HepG2 (cell line): ENCODE results near the gene HDLBP. TPM values are rescaled to one million over a fixed set of nuclear protein-coding genes. Genes with fewer than 3 reads are reported as not detected.

Experiments
- ATAC-seq: fragments of 200-7000 bp; cut with Tn5 transposase; 3 replicates; pipeline ENCODE4 v1.9.1; 2020; ENCODE audit warnings: mild to moderate bottlenecking, moderate library complexity
- BruUV-seq: library from RNA; stranded (reverse); fragments of 400-500 nt; replicated peaks from 2 replicates; lab custom pipeline; 2021; lab: Mats Ljungman, UMichigan
- CTCF ChIA-PET: fragments of 300-600 bp; formaldehyde crosslinking; extraction: SDS; loops from one replicate; lab custom pipeline; 2021; ENCODE audit warnings: low total read pairs, inconsistent platforms, low intra/inter-chr PET ratio; lab: Yijun Ruan, JAX
- POLR2A ChIA-PET: fragments of 350-600 bp; sonication (Branson Sonifier 250); formaldehyde crosslinking; loops from one replicate; lab custom pipeline; 2020; ENCODE audit warnings: antibody characterized with exemption, inconsistent platforms; lab: Yijun Ruan, JAX
- DNase-seq: peaks from one replicate; pipeline ENCODE4 v3.0.0-alpha.2; 2015; ENCODE audit warnings: low spot score
- FAIRE-seq: peaks from 3 replicates; lab custom pipeline; 2011; peaks lifted over from hg19 to GRCh38; lab: Jason Lieb, UNC
- H2AFZ ChIP-seq: one replicate; pipeline ENCODE4 v1.6.1; 2011; ENCODE audit warnings: low read length, inconsistent platforms
- H3K27ac ChIP-seq: fragments of 300-600 bp; 3 replicates; pipeline ENCODE4 v1.8.0; 2011; ENCODE audit warnings: mixed run types, mild to moderate bottlenecking, mixed read lengths, low read length, inconsistent platforms; ENCODE audit not compliant: insufficient read depth; ENCODE audit errors: extremely low read length
- H3K27me3 ChIP-seq, 2 experiments: fragments of 200-600 bp in 1 of 2; 2 replicates in 1 of 2; 3 replicates in 1 of 2; pipeline versions ENCODE4 v1.6.0 to v1.8.0; 2011; ENCODE audit warnings: low read length in 2 of 2, mild to moderate bottlenecking in 2 of 2, moderate library complexity in 2 of 2, inconsistent platforms in 1 of 2; ENCODE audit not compliant: insufficient read depth in 2 of 2, control insufficient read depth in 1 of 2
- H3K36me3 ChIP-seq, 2 experiments: fragments of 200-600 bp in 1 of 2; replicated peaks in 1 of 2; 2 replicates in 1 of 2; 3 replicates in 1 of 2; pipeline versions ENCODE4 v1.5.1 to v1.8.0; 2011; ENCODE audit warnings: low read length in 2 of 2, inconsistent platforms in 1 of 2; ENCODE audit not compliant: insufficient read depth in 2 of 2, control insufficient read depth in 1 of 2
- H3K4me1 ChIP-seq: 2 replicates; pipeline ENCODE4 v1.5.1; 2012; ENCODE audit warnings: low read length, inconsistent platforms; ENCODE audit not compliant: insufficient read depth
- H3K4me2 ChIP-seq: 2 replicates; pipeline ENCODE4 v1.6.0; 2011; ENCODE audit warnings: low read depth, low read length, inconsistent platforms
- H3K4me3 ChIP-seq, 3 experiments: fragments of 200-600 bp in 1 of 3; sonication (generic), shearing (Covaris generic) in 1 of 3; replicated peaks in 1 of 3; 2 replicates each; pipeline ENCODE4 v1.5.1; 2011 to 2016; ENCODE audit warnings: low read length in 3 of 3, inconsistent platforms in 2 of 3, low read depth in 2 of 3, mild to moderate bottlenecking in 2 of 3, control low read depth in 1 of 3, mixed read lengths in 1 of 3; ENCODE audit not compliant: insufficient read depth in 1 of 3
- H3K79me2 ChIP-seq: one replicate; pipeline ENCODE4 v1.6.1; 2011; ENCODE audit warnings: low read length, inconsistent platforms; ENCODE audit not compliant: insufficient read depth
- H3K9ac ChIP-seq: 2 replicates; pipeline ENCODE4 v1.6.0; 2011; ENCODE audit warnings: mild to moderate bottlenecking, low read depth, low read length, inconsistent platforms; ENCODE audit not compliant: insufficient read depth
- H3K9me3 ChIP-seq: 2 replicates; pipeline ENCODE4 v1.5.1; 2012; ENCODE audit warnings: mild to moderate bottlenecking, low read length
- H4K20me1 ChIP-seq: 2 replicates; pipeline ENCODE4 v1.6.0; 2011; ENCODE audit warnings: inconsistent platforms, mild to moderate bottlenecking, low read length, moderate library complexity; ENCODE audit not compliant: insufficient read depth
- GABPB1 ChIP-seq: IDR thresholded peaks from 2 replicates; pipeline ENCODE4 v1.6.1; 2016; ENCODE audit warnings: mild to moderate bottlenecking, missing genetic modification reagents, moderate library complexity, missing compliant biosample characterization
- IKZF5 ChIP-seq: IDR thresholded peaks from 2 replicates; pipeline ENCODE4 v1.6.1; 2018; ENCODE audit warnings: missing genetic modification reagents, mild to moderate bottlenecking, missing compliant biosample characterization
- POLR2A ChIP-seq, 2 experiments: IDR thresholded peaks; 2 replicates each; pipeline ENCODE4 v1.6.1; 2011; ENCODE audit warnings: low read depth in 2 of 2, low read length in 2 of 2, mild to moderate bottlenecking in 1 of 2, moderate library complexity in 1 of 2; ENCODE audit not compliant: insufficient read depth in 1 of 2
- ZBTB39 ChIP-seq: sonication (generic); formaldehyde crosslinking; IDR thresholded peaks from 2 replicates; pipeline ENCODE4 v1.5.0; 2020; ENCODE audit warnings: missing genetic modification reagents
- ZNF121 ChIP-seq: sonication (generic); formaldehyde crosslinking; IDR thresholded peaks from 2 replicates; pipeline ENCODE4 v1.5.0; 2020; ENCODE audit warnings: mild to moderate bottlenecking, missing genetic modification reagents
- whole genome bisulfite sequencing: methylation state at CpG from one replicate; pipeline ENCODE4 v1.1.6; 2017; ENCODE audit warnings: low lambda C conversion rate; 5-methylcytosine and 5-hydroxymethylcytosine counted together
- in situ Hi-C: cut with HindIII; loops from 2 replicates; pipeline ENCODE4 v1.10.0; 2017; ENCODE audit warnings: low pct_unique_long_range_greater_than_20kb; ENCODE audit not compliant: extremely low pct_ligation_motif_present
- intact Hi-C: fragments of 100-400 bp; cut with micrococcal nuclease; formaldehyde crosslinking; loops from one replicate; pipeline ENCODE4 v1.10.0; 2022; ENCODE audit not compliant: unreplicated experiment
- polyA plus RNA-seq, 8 experiments: library from polyadenylated mRNA; depleted of rRNA in 3 of 8; stranded (reverse) in 7 of 8; unstranded in 1 of 8; fragments of >200 nt; fragmentation: Illumina TruSeq in 4 of 8; extraction: Trizol in 4 of 8; gene quantifications; 2 replicates each; pipeline versions ENCODE4 v1.2.1 to v1.2.3, GENCODE V29; 2011 to 2016; ENCODE audit warnings: low read depth in 4 of 8, missing spikeins in 1 of 8, mixed read lengths in 1 of 8; ENCODE audit not compliant: insufficient read depth in 1 of 8
- total RNA-seq, 5 experiments: library from RNA; depleted of rRNA; stranded (reverse); fragments of >200 nt; fragmentation: Illumina TruSeq; extraction: Trizol; gene quantifications; 2 replicates each; pipeline ENCODE4 v1.2.3, GENCODE V29; 2016; ENCODE audit warnings: low read depth in 1 of 5

HDLBP gene
- total and polyA plus RNA-seq, 2 of the 13 experiments (the other 11 are each of a cell fraction or from before 2014, with no cell fraction given) = 464 to 707 TPM

- TF ChIP-seq POLR2A (IDR thresholded peaks at IDR 0.05; ENCODE audit: insufficient read depth in 1 of 2, low read depth in 2 of 2, low read length in 2 of 2) (0 out of 4 replicates have a peak, but pooled peaks of 1 of the 2 experiments have one; percentile 29), IKZF5 (no peak), ZBTB39 (CRISPR knock-in tag) (no peak)
Observed at GRCh38 chr2:241261628-241262027, 53.8 kb downstream of the HDLBP start (continued).

- intact Hi-C loops = no loop called here
- FAIRE-seq (no peak), ATAC-seq (no peak), DNase-seq (no peak)
- 95% methylated on average over 3 of the region's 3 CpGs for WGBS
- ChIA-PET POLR2A (interaction anchor here (0.7 kb wide), 1 partner anchor 245 kb away, joined by 4 read pairs; no protein-coding TSS in a partner anchor), CTCF (no interaction called here)
- no peak overlapping the region for H3K4me3 ChIP-seq
- BruUV-seq = no TSS peak
- H3K9ac ChIP-seq = no peak overlapping the region
- H3K9me3 ChIP-seq = no peaks in the 10 kb centered on the region
- in situ Hi-C loops = no loop called here
- peaks cover 11% of the 10 kb centered on the region for H3K4me1 ChIP-seq
- peaks cover 56 to 90% of the 10 kb centered on the region in 2 experiments for H3K36me3 ChIP-seq
- peaks cover 70% of the 10 kb centered on the region for H3K79me2 ChIP-seq
- no peak for TF ChIP-seq GABPB1 (CRISPR knock-in tag)
- 0 out of 2 replicates have a peak, but pooled peaks have one; percentile 26 for TF ChIP-seq ZNF121 (CRISPR knock-in tag)
- H3K27ac ChIP-seq = no peak overlapping the region
- no peaks in the 10 kb centered on the region for H3K27me3 ChIP-seq
- H3K4me2 ChIP-seq = no peak overlapping the region
- peaks cover 61% of the 10 kb centered on the region for H4K20me1 ChIP-seq
- no peak overlapping the region for H2AFZ ChIP-seq
Observed at GRCh38 chr2:241260911-241261310, 54.6 kb downstream of the HDLBP start.
